ENCODE measurements around the gene IRF7.

Gene IRF7

GRCh38 chr11:571802-572185 is 44.0 kb downstream of the IRF7 start:
- H3K9ac ChIP-seq (ENCODE audit: low read length), result no peak overlapping the region
- no peak overlapping the region for H3K27ac ChIP-seq (ENCODE audit: low read length)
- H3K36me3 ChIP-seq (replicated peaks; ENCODE audit: low read depth, low read length), result peaks cover 12% of the 10 kb centered on the region
- no peak overlapping the region for H3K4me2 ChIP-seq (ENCODE audit: low read length)
- no peak overlapping the region for H2AFZ ChIP-seq (ENCODE audit: low read depth, low read length)
- H4K20me1 ChIP-seq (ENCODE audit: insufficient read depth, low read length), result peaks cover 7% of the 10 kb centered on the region
- peaks cover 16% of the 10 kb centered on the region for H3K79me2 ChIP-seq (ENCODE audit: low read length)
- no peaks in the 10 kb centered on the region for H3K27me3 ChIP-seq (ENCODE audit: low read depth, low read length)
- no peak for TF ChIP-seq CTCF (IDR thresholded peaks at IDR 0.05; ENCODE audit: low read depth, low read length)
- no peak for TF ChIP-seq EZH2phosphoT487 (IDR thresholded peaks at IDR 0.05; ENCODE audit: low read depth)
- peaks cover 16% of the 10 kb centered on the region for H3K4me1 ChIP-seq (ENCODE audit: low read length)
- no peaks in the 10 kb centered on the region for H3K9me3 ChIP-seq (ENCODE audit: insufficient read depth, low read length)
- no peak overlapping the region for H3K4me3 ChIP-seq (ENCODE audit: low read length)

GRCh38 chr11:569158-569885 is 46.4 kb downstream of the IRF7 start:
- H3K4me1 ChIP-seq (ENCODE audit: low read length), result peaks cover 14% of the 10 kb centered on the region
- H3K4me3 ChIP-seq (ENCODE audit: low read length), result peak overlapping the region; percentile 86
- H3K79me2 ChIP-seq (ENCODE audit: low read length), result peaks cover 16% of the 10 kb centered on the region
- no peaks in the 10 kb centered on the region for H3K27me3 ChIP-seq (ENCODE audit: low read depth, low read length)
- peak overlapping the region; percentile 84 for H3K4me2 ChIP-seq (ENCODE audit: low read length)
- TF ChIP-seq CTCF (IDR thresholded peaks at IDR 0.05; ENCODE audit: low read depth, low read length) (no peak), EZH2phosphoT487 (IDR thresholded peaks at IDR 0.05; ENCODE audit: low read depth) (no peak)
- peaks cover 23% of the 10 kb centered on the region for H3K36me3 ChIP-seq (replicated peaks; ENCODE audit: low read depth, low read length)
- peak overlapping the region; percentile 11; the same call in 1 of the 2 replicates for H3K27ac ChIP-seq (ENCODE audit: low read length)
- peak overlapping the region; percentile 80 for H3K9ac ChIP-seq (ENCODE audit: low read length)
- no peak overlapping the region for H2AFZ ChIP-seq (ENCODE audit: low read depth, low read length)
- H3K9me3 ChIP-seq (ENCODE audit: insufficient read depth, low read length), result no peaks in the 10 kb centered on the region
- peaks cover 15% of the 10 kb centered on the region for H4K20me1 ChIP-seq (ENCODE audit: insufficient read depth, low read length)

- Histone ChIP-seq H3K79me2 (ENCODE audit: low read length) (peaks cover 16% of the 10 kb centered on the region), H3K27me3 (ENCODE audit: low read depth, low read length) (no peaks in the 10 kb centered on the region), H3K9ac (ENCODE audit: low read length) (peak overlapping the region; percentile 80), H3K36me3 (replicated peaks; ENCODE audit: low read depth, low read length) (peaks cover 23% of the 10 kb centered on the region), H3K4me2 (ENCODE audit: low read length) (peak overlapping the region; percentile 94), H4K20me1 (ENCODE audit: insufficient read depth, low read length) (peaks cover 19% of the 10 kb centered on the region), H2AFZ (ENCODE audit: low read depth, low read length) (no peak overlapping the region), H3K27ac (ENCODE audit: low read length) (peak overlapping the region; percentile 11; the same call in 1 of the 2 replicates), H3K4me1 (ENCODE audit: low read length) (peaks cover 14% of the 10 kb centered on the region), H3K4me3 (ENCODE audit: low read length) (peak overlapping the region; percentile 86), H3K9me3 (ENCODE audit: insufficient read depth, low read length) (no peaks in the 10 kb centered on the region)
- TF ChIP-seq EZH2phosphoT487 (IDR thresholded peaks at IDR 0.05; ENCODE audit: low read depth) (no peak), CTCF (IDR thresholded peaks at IDR 0.05; ENCODE audit: low read depth, low read length) (no peak)
Observed at GRCh38 chr11:568306-569157, 47.2 kb downstream of the IRF7 start.
